Measurements from ENCODE around the gene RASSF6.

GRCh38 chr4:73573794-73574528, 46.3 kb downstream of the RASSF6 start:
- TF ChIP-seq CTCF (conservative IDR thresholded peaks at IDR 0.05) (peak; percentile 72), EZH2 (IDR thresholded peaks at IDR 0.05; ENCODE audit: low read depth) (no peak)
